IPS-18a (cell line): ENCODE results near the gene MGMT.

Experiments
- H3K27ac ChIP-seq: one replicate; pipeline ENCODE4 v1.5.1; 2013; ENCODE audit warnings: low read length
- H3K27me3 ChIP-seq: one replicate; pipeline ENCODE4 v1.6.1; 2013; ENCODE audit warnings: mild to moderate bottlenecking, low read length; ENCODE audit not compliant: control insufficient read depth, insufficient read depth
- H3K36me3 ChIP-seq: one replicate; pipeline ENCODE4 v1.6.1; 2013; ENCODE audit warnings: low read depth, low read length; ENCODE audit not compliant: control insufficient read depth
- H3K4me1 ChIP-seq: one replicate; pipeline ENCODE4 v1.6.1; 2013; ENCODE audit warnings: low read depth, low read length; ENCODE audit not compliant: control insufficient read depth
- H3K4me3 ChIP-seq: one replicate; pipeline ENCODE4 v1.5.1; 2013; ENCODE audit warnings: low read length
- H3K9ac ChIP-seq: one replicate; pipeline ENCODE4 v1.6.1; 2013; ENCODE audit warnings: mild to moderate bottlenecking, low read length, moderate library complexity
- H3K9me3 ChIP-seq: one replicate; pipeline ENCODE4 v1.6.1; 2013; ENCODE audit warnings: low read depth, low read length; ENCODE audit not compliant: control insufficient read depth

MGMT gene

GRCh38 chr10:129811208-129811607 is 344.2 kb downstream of the MGMT start:
- Histone ChIP-seq H3K27me3 (no peaks in the 10 kb centered on the region), H3K9ac (no peak overlapping the region), H3K27ac (no peak overlapping the region), H3K9me3 (no peaks in the 10 kb centered on the region), H3K4me1 (no peaks in the 10 kb centered on the region), H3K4me3 (no peak overlapping the region), H3K36me3 (no peaks in the 10 kb centered on the region)

- Histone ChIP-seq H3K4me3 (no peak overlapping the region), H3K9ac (no peak overlapping the region), H3K27me3 (no peaks in the 10 kb centered on the region), H3K4me1 (no peaks in the 10 kb centered on the region), H3K27ac (no peak overlapping the region), H3K9me3 (no peaks in the 10 kb centered on the region), H3K36me3 (no peaks in the 10 kb centered on the region)
Measured at GRCh38 chr10:129812398-129812797, 345.4 kb downstream of the MGMT start.

- Histone ChIP-seq H3K4me1 (no peaks in the 10 kb centered on the region), H3K4me3 (no peak overlapping the region), H3K27me3 (no peaks in the 10 kb centered on the region), H3K27ac (no peak overlapping the region), H3K9me3 (peaks cover 5% of the 10 kb centered on the region), H3K36me3 (no peaks in the 10 kb centered on the region), H3K9ac (no peak overlapping the region)
Measured at GRCh38 chr10:129814681-129815646, 347.9 kb downstream of the MGMT start.

GRCh38 chr10:129815898-129816655 is 349.0 kb downstream of the MGMT start:
- no peaks in the 10 kb centered on the region for H3K27me3 ChIP-seq
- H3K27ac ChIP-seq = no peak overlapping the region
- H3K4me1 ChIP-seq = no peaks in the 10 kb centered on the region
- no peak overlapping the region for H3K9ac ChIP-seq
- H3K9me3 ChIP-seq = peaks cover 5% of the 10 kb centered on the region
- no peaks in the 10 kb centered on the region for H3K36me3 ChIP-seq
- H3K4me3 ChIP-seq = no peak overlapping the region

- no peak overlapping the region for H3K9ac ChIP-seq
- no peaks in the 10 kb centered on the region for H3K4me1 ChIP-seq
- H3K4me3 ChIP-seq = no peak overlapping the region
- no peak overlapping the region for H3K27ac ChIP-seq
- H3K9me3 ChIP-seq = peaks cover 5% of the 10 kb centered on the region
- H3K27me3 ChIP-seq = no peaks in the 10 kb centered on the region
- H3K36me3 ChIP-seq = no peaks in the 10 kb centered on the region
Measured at GRCh38 chr10:129816656-129817045, 349.6 kb downstream of the MGMT start.
